ENCODE results near the gene OR1D2.
"Not testable (repeated sequence)": the region's sequence is repeated elsewhere in the genome, so short reads cannot be mapped to it uniquely, and the experiment has no call there.

DNA sequence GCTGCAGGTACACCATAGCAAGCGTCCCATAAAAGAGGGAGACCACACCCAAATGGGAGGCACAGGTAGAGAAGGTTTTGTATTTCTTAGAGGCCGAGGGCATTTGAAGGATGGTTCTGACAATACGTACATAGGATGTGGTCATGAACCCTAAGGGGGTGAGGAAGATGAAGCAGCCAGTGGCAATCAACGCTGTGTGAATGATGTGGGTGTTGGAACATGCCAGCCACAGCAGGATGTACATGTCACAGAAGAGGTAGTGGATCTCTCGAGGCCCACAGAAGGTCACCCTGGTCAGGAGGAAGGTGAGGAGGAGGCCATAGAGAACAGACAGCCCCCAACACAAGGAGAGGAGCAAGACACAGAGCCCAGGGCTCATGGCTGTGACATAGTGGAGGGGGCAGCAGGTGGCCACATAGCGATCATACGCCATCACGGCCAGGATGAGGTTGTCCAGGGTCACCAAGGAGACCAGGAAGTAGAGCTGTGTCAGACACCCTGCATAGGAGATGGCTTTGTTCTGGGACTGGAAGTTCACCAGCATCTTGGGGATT is 41.3 kb downstream of the OR1D2 start:
- TF ChIP-seq, protein P1, sequence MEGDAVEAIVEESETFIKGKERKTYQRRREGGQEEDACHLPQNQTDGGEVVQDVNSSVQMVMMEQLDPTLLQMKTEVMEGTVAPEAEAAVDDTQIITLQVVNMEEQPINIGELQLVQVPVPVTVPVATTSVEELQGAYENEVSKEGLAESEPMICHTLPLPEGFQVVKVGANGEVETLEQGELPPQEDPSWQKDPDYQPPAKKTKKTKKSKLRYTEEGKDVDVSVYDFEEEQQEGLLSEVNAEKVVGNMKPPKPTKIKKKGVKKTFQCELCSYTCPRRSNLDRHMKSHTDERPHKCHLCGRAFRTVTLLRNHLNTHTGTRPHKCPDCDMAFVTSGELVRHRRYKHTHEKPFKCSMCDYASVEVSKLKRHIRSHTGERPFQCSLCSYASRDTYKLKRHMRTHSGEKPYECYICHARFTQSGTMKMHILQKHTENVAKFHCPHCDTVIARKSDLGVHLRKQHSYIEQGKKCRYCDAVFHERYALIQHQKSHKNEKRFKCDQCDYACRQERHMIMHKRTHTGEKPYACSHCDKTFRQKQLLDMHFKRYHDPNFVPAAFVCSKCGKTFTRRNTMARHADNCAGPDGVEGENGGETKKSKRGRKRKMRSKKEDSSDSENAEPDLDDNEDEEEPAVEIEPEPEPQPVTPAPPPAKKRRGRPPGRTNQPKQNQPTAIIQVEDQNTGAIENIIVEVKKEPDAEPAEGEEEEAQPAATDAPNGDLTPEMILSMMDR (conservative IDR thresholded peaks at IDR 0.05 in 1 of 2, IDR thresholded peaks at IDR 0.05 in 1 of 2; ENCODE audit: low read depth in 1 of 2, low read length in 2 of 2), result not testable (repeated sequence)
- TF ChIP-seq EZH2 (IDR thresholded peaks at IDR 0.05; ENCODE audit: low read length, missing control alignments), result not testable (repeated sequence)
